ENCODE data around the gene CSPG4. TPM values are rescaled to one million over a fixed set of nuclear protein-coding genes. Genes with fewer than 3 reads are reported as not detected.
"Not testable (repeated sequence)": the region's sequence is repeated elsewhere in the genome, so short reads cannot be mapped to it uniquely, and the experiment has no call there.

Gene CSPG4
- total RNA-seq, 1 donor: 86.8 TPM

DNA sequence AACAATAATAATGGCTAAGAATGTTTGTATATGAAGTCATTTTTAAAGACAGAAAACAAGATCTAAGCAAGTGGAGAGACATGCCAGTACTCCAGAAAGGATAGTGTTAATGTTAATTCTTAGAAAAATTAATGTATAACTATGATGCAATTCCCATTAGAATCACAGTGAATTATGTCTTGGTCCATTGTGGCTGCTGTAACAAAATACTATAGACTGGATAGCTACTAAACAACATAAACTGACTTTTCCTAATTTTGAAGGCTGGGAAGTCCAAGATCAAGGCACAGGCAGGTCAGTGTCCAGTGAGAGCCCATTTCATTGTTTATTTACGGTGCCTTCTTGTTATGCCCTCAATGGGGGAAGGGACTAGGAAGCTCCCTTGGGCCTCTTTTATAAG is 32.7 kb upstream of the CSPG4 start:
- no peak overlapping the region for H3K4me3 ChIP-seq (ENCODE audit: low read depth, low read length)
- TF ChIP-seq, protein P1, sequence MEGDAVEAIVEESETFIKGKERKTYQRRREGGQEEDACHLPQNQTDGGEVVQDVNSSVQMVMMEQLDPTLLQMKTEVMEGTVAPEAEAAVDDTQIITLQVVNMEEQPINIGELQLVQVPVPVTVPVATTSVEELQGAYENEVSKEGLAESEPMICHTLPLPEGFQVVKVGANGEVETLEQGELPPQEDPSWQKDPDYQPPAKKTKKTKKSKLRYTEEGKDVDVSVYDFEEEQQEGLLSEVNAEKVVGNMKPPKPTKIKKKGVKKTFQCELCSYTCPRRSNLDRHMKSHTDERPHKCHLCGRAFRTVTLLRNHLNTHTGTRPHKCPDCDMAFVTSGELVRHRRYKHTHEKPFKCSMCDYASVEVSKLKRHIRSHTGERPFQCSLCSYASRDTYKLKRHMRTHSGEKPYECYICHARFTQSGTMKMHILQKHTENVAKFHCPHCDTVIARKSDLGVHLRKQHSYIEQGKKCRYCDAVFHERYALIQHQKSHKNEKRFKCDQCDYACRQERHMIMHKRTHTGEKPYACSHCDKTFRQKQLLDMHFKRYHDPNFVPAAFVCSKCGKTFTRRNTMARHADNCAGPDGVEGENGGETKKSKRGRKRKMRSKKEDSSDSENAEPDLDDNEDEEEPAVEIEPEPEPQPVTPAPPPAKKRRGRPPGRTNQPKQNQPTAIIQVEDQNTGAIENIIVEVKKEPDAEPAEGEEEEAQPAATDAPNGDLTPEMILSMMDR (IDR thresholded peaks at IDR 0.05; ENCODE audit: insufficient read depth, low read depth, low read length): no peak
- no peak for DNase-seq (ENCODE audit: low read depth)

- not testable (repeated sequence) for H3K4me3 ChIP-seq (ENCODE audit: low read depth, low read length); DNase-seq (ENCODE audit: low read depth)
Measured at GRCh38 chr15:75742346-75742745, 29.7 kb upstream of the CSPG4 start.

DNA sequence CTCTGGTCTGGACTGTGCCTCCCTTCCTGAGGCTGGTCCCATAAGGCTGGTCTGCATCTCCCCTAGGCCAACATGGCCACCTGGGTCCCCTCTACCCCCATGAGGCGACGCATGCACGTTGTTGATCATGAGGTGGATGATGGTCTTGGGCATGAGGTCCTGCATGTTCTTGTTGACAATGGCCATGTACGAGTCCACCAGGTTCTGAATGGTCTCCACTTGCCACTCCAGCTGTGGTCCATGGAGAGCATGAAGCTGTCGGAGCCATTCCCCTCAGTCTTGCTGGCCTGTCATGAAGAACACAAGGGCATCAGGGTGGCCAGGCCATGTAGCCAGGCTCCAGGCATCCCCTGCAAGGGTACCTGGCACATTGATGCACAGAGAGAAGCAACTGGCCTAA is 27.1 kb upstream of the CSPG4 start:
- TF ChIP-seq, protein P1 (IDR thresholded peaks at IDR 0.05; ENCODE audit: insufficient read depth, low read depth, low read length): no peak
- DNase-seq (ENCODE audit: low read depth): no peak
- H3K4me3 ChIP-seq (ENCODE audit: low read depth, low read length): no peak overlapping the region

- TF ChIP-seq, protein P1 (IDR thresholded peaks at IDR 0.05; ENCODE audit: insufficient read depth, low read depth, low read length): no peak
- peak; percentile 93 for DNase-seq (ENCODE audit: low read depth)
- peak overlapping the region; percentile 84 for H3K4me3 ChIP-seq (ENCODE audit: low read depth, low read length)
Measured at GRCh38 chr15:75738647-75739325, 26.1 kb upstream of the CSPG4 start.

- peak overlapping the region; percentile 84 for H3K4me3 ChIP-seq (ENCODE audit: low read depth, low read length)
- no peak for DNase-seq (ENCODE audit: low read depth)
- TF ChIP-seq, protein P1 (IDR thresholded peaks at IDR 0.05; ENCODE audit: insufficient read depth, low read depth, low read length): no peak
Measured at GRCh38 chr15:75738014-75738646, 25.5 kb upstream of the CSPG4 start.

DNA sequence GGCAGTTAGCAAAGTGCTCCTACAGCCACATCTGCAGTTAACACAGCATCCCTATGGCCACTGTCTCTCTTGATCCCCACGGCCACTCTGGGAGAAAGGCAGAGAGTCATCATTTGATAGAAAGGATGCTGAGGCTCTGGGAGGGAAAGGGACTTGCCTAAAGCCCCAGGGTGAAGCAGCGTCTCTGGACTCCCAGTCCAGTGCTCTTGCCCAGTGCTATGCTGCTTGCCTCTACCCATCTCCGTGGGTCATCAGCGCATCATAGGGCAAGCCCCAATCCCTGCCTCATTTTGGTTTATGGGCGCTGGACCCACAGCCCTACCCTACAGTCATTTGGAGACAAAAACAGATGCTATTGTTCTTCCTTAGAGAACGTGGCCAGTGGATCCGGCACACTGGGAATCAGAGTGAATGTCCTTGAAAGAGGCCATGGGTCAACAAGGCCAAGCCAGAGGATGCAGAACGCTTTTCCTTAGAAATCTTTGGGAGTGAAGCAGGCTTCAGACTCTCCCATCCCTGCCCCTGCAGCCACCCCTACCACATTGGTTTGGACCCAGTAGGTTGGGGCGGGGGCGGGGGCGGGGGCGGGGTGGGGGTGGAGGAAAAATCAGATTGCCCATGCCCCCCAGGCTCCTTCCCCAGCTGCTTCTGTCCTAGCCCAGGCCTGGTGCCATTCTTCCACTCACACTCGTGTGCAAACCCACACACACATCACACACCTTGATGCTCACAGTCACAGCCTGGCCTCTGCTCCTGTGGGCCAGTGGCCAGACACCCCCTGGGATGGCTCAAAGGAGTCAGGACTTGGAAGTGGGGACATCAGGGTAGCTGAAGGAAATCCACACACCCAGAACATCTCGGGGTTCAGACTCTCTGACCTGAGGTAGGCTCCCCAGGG is 24.7 kb upstream of the CSPG4 start:
- not testable (repeated sequence) for DNase-seq (ENCODE audit: low read depth)
- H3K4me3 ChIP-seq (ENCODE audit: low read depth, low read length): peak overlapping the region; percentile 84

GRCh38 chr15:75736256-75736655 is 23.6 kb upstream of the CSPG4 start:
- no peak overlapping the region for H3K4me3 ChIP-seq (ENCODE audit: low read depth, low read length)
- DNase-seq (ENCODE audit: low read depth): no peak
- TF ChIP-seq, protein P1 (IDR thresholded peaks at IDR 0.05; ENCODE audit: insufficient read depth, low read depth, low read length): no peak

- H3K4me3 ChIP-seq (ENCODE audit: low read depth, low read length): not testable (repeated sequence)
Measured at GRCh38 chr15:75734861-75735760, 22.5 kb upstream of the CSPG4 start.

More at GRCh38 chr15:75734861-75735760, 22.5 kb upstream of the CSPG4 start:
- DNase-seq (ENCODE audit: low read depth): peak; percentile 16
